ENCODE data around the gene HOXC6.

DNA sequence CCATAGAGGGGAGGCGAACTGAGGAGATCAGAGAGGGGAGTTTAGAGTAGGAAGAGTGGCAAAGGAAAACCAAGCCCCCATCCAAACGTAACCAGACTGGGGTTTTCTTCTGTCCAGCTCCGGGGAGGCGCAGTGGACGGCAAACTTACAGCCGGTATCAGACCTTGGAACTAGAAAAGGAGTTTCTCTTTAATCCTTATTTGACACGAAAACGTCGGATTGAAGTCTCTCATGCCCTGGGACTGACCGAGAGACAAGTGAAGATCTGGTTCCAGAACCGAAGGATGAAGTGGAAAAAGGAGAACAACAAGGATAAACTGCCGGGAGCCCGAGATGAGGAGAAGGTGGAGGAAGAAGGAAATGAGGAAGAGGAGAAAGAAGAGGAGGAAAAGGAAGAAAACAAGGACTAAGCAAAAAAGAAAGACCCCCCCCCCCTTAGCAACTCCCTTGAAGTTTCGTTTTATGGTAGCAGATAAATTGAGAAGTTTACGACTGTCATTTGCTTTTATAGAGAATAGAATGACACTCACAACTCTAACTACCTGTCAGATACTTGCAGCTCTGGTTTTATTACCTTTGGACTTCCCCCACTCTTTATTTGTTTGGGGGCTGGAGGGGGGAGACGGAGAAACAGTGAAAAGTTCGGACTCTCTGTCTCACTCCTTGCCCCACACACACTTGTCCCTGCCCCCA, 17.1 kb upstream of the HOXC6 start:
- no peak for TF ChIP-seq POLR2AphosphoS5 (IDR thresholded peaks at IDR 0.05; ENCODE audit: low read depth, low read length)
- no peak for TF ChIP-seq TAF1 (IDR thresholded peaks at IDR 0.05; ENCODE audit: low read depth, low read length)
- TF ChIP-seq POLR2A (IDR thresholded peaks at IDR 0.05; ENCODE audit: low read depth, low read length): no peak
- TF ChIP-seq SPI1 (IDR thresholded peaks at IDR 0.05; ENCODE audit: low read depth, low read length): no peak
- no peak for TF ChIP-seq POU2F2 (IDR thresholded peaks at IDR 0.05; ENCODE audit: low read depth, low read length)
- TF ChIP-seq PAX5 (IDR thresholded peaks at IDR 0.05; ENCODE audit: insufficient read depth, low read length, severe bottlenecking): no peak

Measured in GM12891 (cell line).